GM21619 (cell line): ENCODE measurements around the gene ITGAE.

ENCODE experiments used
- ATAC-seq: cut with Tn5 transposase; IDR thresholded peaks from one replicate; pipeline ENCODE4 v1.9.1; 2021; ENCODE audit not compliant: unreplicated experiment

ITGAE gene

DNA sequence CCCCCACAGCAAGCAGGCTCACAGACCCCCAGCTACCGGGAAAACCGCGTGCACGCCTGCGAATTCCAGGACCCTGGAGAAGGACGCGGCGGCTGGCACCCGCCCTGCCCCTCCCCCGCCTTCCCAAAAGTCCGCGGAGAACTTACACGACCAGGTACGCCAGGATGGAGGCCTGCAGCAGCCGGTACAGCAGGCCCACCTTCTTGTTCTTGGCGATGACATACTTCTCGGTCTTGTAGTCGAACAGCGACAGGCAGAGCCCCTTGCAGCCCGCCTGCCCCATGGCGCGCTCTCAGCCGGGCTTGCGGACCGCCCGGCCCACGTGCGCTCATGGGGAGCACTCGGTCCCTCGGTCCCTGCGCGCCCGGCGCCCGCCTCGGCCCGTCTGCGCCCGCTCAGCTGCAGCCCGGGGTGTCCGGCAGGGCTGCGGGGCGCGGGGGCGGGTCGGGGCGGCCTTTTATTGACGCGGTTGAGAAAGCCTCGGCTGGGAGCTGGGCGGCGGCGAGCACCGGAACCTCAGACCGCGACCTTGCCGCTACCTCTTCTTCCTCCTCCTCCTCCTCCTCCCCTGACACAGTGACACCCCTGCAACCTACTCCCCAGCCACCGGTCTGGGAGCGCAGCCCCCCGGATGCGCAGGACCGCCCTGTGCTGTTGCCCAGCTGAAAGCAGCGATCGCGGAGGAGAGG is 105.1 kb downstream of the ITGAE start, which contains the start of gene P2RX5:
TSS of gene P2RX5 (minus strand) at position 433 of the 689 bp plus-strand sequence. CDS start at position 283, 150 bp downstream.
- no peak for ATAC-seq

DNA sequence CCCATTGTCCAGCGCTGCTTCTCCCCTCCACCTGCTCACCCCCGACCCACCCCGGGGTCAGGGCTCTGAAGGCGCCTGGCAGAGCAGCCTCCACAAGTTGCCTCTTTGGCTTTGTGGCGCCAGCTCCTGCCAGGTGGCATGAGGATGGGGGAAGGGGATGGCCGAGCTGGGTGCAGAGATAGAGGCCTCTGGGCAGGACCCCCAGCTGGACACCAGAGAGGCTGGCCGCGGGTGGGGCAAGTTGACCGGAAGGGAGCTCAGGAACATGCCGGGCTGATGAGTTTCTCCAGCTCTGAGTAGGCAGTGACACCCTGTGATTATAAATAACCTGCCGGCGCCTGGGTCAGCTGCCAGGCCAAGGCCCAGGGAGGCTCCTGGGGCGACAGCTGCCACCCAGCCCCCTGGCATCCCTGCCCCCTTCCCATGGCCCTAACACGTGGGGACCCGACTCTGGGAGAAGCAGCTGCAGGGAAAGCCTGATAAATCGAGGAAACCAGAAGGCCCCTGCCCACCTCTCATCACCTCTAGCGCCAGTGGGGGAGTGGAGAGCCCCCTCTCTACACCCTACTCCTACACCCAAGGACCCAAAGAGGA is 105.8 kb downstream of the ITGAE start:
- ATAC-seq: no peak

- peak; percentile 56 for ATAC-seq
Observed at GRCh38 chr17:3693829-3694231, 107.2 kb downstream of the ITGAE start.

- no peak for ATAC-seq
Observed at GRCh38 chr17:3693141-3693540, 107.8 kb downstream of the ITGAE start.

DNA sequence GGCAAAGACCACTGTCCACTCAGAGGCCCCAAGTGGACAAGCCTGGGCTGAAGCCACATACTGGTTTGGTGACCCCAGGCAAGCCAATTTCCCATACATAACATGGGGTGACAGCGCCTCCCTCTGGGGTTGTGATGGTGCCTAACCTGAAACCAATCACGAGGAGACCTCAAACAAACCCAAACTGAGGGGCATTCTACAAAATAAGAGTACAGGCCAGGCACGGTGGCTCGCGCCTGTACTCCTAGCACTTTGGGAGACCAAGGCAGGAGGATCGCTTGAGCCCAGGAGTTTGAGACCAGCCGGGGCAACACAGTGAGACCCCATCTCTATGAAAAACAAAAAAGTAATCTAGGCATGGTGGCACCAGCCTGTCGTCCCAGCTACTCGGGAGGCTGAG is 108.6 kb downstream of the ITGAE start:
- ATAC-seq: no peak

DNA sequence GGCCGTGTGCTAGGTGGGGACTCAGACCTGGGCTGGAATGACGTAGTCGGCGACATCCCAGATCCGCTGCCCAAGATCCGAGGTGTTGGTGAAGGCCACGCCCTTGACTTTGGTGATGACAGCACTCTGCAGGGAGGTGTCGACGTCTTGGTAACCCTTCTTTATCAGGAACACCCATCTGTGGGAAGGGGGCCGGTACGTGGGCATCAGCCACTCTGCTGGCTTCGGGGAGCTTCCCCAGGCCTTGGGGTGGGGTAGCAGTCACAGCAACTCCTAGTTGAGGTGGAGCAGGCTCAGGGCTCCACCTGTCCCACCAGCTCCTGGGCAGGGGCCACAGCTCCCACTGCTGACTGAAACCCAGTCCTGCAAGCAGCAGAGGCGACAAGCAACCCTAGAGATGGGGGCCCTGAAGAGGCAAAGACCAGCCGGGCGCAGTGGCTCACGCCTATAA is 109.3 kb downstream of the ITGAE start:
- ATAC-seq: no peak

GRCh38 chr17:3690094-3690715 is 110.8 kb downstream of the ITGAE start:
- ATAC-seq: no peak

DNA sequence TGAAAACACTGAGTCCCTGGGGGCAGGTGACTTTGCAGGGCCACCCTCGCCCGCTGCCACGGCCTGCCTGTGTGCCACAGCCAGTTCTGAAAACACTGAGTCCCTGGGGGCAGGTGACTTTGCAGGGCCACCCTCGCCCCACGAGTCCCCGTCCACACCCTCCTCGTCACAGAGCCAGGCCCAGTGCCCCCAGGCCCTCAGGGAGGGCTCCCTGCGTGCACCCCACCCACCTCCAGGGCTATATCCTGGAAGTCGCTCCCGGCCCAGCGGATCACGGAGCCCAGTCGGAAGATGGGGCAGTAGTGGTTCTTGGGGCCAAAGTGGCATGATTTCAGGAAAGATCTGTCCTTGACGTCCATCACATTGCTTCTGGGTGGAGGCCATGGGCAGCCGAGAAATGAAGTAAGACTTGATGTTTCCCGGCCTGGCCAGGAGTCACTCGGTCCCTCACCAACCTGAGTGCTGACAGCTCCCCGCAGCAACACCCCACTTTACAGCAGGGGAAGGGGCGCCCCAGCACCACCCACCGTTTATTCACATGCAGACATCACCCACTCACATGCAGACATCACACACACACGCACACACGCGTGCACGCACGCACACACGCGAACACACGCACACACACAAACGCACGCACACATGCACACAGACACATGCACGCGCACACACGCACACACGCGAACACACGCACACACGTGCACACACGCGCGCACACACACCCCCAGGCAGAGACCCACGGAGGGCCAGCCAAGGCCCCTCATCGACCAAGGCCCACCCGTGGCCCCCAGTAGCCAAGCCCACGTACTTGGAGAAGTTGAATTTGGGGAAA is 111.5 kb downstream of the ITGAE start:
- no peak for ATAC-seq

DNA sequence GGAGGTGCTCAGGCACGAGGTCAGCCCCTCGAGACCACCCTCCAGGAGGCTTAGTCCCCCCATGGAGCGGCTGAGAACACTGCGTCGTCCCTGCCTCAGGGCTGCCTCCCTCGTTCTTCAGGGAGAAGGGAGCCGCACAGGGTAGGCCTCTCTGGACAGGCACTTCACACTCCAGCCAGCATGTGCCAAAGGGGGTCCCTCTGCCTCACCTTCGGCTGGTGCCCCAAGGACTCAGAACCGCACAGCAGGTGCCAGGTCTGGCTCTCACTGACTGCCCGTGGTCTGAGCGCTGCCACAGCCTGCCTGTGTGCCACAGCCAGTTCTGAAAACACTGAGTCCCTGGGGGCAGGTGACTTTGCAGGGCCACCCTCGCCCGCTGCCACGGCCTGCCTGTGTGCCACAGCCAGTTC is 112.1 kb downstream of the ITGAE start:
- ATAC-seq: no peak

DNA sequence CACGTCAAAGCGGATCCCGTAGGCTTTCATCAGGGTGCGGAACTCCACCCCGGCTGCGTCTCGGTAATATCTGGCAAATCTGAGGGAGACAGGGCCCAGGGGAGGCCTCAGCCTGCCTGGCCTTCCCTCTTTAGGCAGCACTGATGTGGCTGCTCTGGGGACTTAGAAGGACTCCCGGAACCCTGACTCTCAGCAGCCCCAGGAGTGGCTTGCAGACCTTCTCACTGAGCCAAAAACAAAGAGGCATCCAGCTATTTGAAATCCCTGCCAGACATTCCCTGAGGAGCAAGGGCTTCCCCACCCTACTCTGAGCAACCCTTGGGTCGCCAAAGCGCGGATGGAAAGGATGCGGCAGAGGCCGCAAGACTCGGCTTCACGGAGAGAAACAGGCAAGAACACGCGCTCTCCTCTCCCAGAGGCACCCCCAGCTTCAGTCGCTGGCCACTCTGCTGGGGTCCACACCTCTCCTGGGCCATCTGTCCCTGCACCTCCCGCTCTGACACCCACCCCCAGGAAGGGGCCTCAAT is 112.9 kb downstream of the ITGAE start:
- no peak for ATAC-seq

- no peak for ATAC-seq
Observed at GRCh38 chr17:3685174-3685573, 115.8 kb downstream of the ITGAE start.

DNA sequence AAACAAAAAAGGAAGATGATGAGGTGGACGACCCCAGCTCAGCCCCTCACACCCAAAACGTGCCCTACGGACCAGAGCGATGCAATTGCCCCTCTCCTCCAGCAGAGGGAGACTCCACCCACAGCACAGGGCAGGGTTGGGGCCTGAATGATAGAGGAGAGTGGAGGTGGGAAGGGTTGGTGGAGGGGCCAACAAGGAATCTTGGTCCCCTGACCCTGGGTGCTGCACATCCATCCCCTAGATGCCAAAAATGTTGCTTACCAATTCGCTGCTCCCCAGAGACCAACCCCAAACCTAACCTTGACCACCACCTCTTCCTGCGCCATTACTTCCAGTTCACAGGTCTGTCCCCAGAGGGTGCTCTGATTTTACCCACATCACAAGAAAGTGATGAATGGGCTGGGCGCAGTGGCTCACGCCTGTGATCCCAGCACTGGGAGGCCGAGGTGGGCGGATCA is 117.9 kb downstream of the ITGAE start:
- peak; percentile 67 for ATAC-seq

DNA sequence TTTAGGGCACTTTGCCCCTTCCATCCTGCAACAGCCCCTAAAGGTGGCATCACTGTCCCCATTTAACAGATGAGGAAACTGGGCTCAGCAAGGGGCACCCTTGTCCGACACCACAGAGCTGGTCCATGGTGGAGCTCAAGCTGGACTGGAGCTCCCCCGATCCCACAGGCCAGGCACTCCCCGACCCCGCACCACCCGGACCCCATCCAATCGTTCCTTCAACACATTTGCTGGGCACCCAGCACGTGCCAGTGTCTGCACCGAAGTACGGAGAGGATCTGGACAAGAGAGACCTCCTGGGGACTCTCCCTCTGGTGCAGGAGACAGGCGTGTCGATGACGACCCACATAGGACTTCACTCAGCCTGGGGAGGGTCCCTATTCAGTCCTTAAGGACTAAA is 119.0 kb downstream of the ITGAE start:
- no peak for ATAC-seq

DNA sequence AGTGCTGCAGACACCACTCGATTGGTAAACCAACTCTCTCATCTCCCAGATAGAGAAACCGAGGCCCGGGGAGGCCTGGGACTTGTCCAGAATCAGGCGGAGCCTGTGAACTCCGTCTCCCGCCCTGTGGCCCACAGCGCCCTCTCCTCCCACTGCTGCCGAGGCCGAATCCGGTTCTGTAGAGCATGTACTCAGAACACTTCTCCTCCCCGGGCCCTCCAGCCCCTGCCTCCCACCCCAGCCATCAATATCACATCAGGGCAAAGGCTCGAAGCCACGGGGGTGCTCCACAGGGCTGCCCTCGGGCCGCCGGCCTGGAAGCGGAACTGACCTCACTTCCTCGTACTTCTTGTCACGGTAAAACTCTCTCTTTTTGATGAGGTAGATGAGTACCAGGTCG is 119.4 kb downstream of the ITGAE start:
- ATAC-seq: no peak

DNA sequence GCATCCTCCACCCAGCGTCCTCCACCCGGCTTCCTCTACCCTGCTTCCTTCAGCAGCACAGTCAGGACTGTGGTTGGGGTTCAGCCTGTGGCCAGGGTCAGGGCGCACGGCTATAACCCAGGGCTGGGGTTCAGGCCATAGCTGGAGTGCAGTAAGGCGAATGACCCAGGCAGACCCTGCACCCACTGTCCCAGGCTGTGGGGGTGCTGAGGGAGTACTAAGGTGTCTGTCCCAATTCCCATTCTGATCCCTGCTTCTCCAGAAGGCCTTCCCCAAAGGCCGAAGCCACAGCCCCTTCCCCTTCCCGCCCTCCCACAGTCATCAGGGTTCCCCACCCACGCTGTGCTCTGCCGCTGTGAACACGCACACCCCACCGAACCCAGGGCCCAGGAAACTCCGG is 119.9 kb downstream of the ITGAE start:
- ATAC-seq: no peak

GRCh38 chr17:3679531-3680126 is 121.4 kb downstream of the ITGAE start:
- no peak for ATAC-seq

- no peak for ATAC-seq
Observed at GRCh38 chr17:3678821-3679530, 122.0 kb downstream of the ITGAE start.

- no peak for ATAC-seq
Observed at GRCh38 chr17:3678095-3678820, 122.7 kb downstream of the ITGAE start.

- ATAC-seq: no peak
Observed at GRCh38 chr17:3675886-3676285, 125.1 kb downstream of the ITGAE start.
